K562 (cell line): ENCODE data around the gene PAM. TPM values are rescaled to one million over a fixed set of nuclear protein-coding genes. Genes with fewer than 3 reads are reported as not detected.
A peak's percentile ranks its signal among the peaks of the same experiment; 100 is the strongest.

Experiments
- BCL6 ChIP-seq: fragments of 250-450 bp; sonication (Bioruptor Pico); IDR thresholded peaks from 2 replicates; pipeline ENCODE4 v1.4.0; 2020
- BRD4 ChIP-seq: fragments of 200-600 bp; sonication (generic); IDR thresholded peaks from 2 replicates; pipeline ENCODE4 v1.6.1; 2017; ENCODE audit warnings: inconsistent platforms
- BRF1 ChIP-seq: IDR thresholded peaks from 3 replicates; pipeline ENCODE4 v1.6.1; 2011; ENCODE audit warnings: borderline replicate concordance, mild to moderate bottlenecking; ENCODE audit not compliant: insufficient read length; ENCODE audit errors: extremely low read depth
- CHD4 ChIP-seq: fragments of 200-600 bp; sonication (generic); IDR thresholded peaks from 3 replicates; pipeline ENCODE4 v1.6.1; 2012; ENCODE audit warnings: low read depth, mild to moderate bottlenecking, mixed read lengths, low read length, inconsistent platforms; ENCODE audit not compliant: insufficient read depth, insufficient replicate concordance, poor library complexity, severe bottlenecking
- FOSL1 ChIP-seq: fragments of 200-800 bp; sonication (Bioruptor generic); conservative IDR thresholded peaks from 2 replicates; pipeline ENCODE4 v1.6.1; 2016; ENCODE audit warnings: missing genetic modification characterization, missing compliant biosample characterization
- ILK ChIP-seq: fragments of 450-650 bp; IDR thresholded peaks from 2 replicates; pipeline ENCODE4 v1.6.1; 2016; ENCODE audit warnings: missing genetic modification characterization, low read depth, mild to moderate bottlenecking, missing compliant biosample characterization, moderate library complexity, borderline replicate concordance
- MAFF ChIP-seq: IDR thresholded peaks from 2 replicates; pipeline ENCODE4 v1.6.1; 2012; ENCODE audit warnings: low read length, improper control_type of control experiment
- MTA3 ChIP-seq: fragments of 450-650 bp; formaldehyde crosslinking; IDR thresholded peaks from 2 replicates; pipeline ENCODE4 v1.6.1; 2017; ENCODE audit warnings: mild to moderate bottlenecking, borderline replicate concordance
- NUFIP1 ChIP-seq: fragments of 450-650 bp; IDR thresholded peaks from 2 replicates; pipeline ENCODE4 v1.6.1; 2018; ENCODE audit not compliant: partially characterized antibody
- PTBP1 ChIP-seq: fragments of 200-400 bp; formaldehyde crosslinking; IDR thresholded peaks from 2 replicates; pipeline ENCODE4 v1.6.1; 2017; ENCODE audit warnings: low read depth, low read length
- RERE ChIP-seq: sonication (generic); formaldehyde crosslinking; IDR thresholded peaks from 2 replicates; pipeline ENCODE4 v1.8.0; 2023; ENCODE audit warnings: missing genetic modification reagents, mild to moderate bottlenecking, borderline replicate concordance
- ZNF12 ChIP-seq: sonication (generic); formaldehyde crosslinking; IDR thresholded peaks from 2 replicates; pipeline ENCODE4 v1.4.0; 2020; ENCODE audit warnings: mild to moderate bottlenecking, missing genetic modification reagents
- ZNF184 ChIP-seq: sonication (generic); formaldehyde crosslinking; IDR thresholded peaks from 2 replicates; pipeline ENCODE4 v1.5.0; 2020; ENCODE audit warnings: missing genetic modification reagents
- polyA plus RNA-seq, 8 experiments: library from polyadenylated mRNA; depleted of rRNA in 4 of 8; stranded (reverse) in 5 of 8; unstranded in 3 of 8; fragments of >200 nt; fragmentation: Nextera tagmentation in 2 of 8; fragmentation: Illumina TruSeq in 1 of 8; extraction: Ambion mirVana in 2 of 8; extraction: Trizol in 1 of 8; gene quantifications; 2 replicates each; pipeline versions ENCODE4 v1.2.1 to v1.2.3, GENCODE V29; 2011 to 2014; ENCODE audit warnings: inconsistent platforms in 1 of 8, missing spikeins in 1 of 8
- total RNA-seq, 7 experiments: library from RNA; depleted of rRNA in 6 of 7; stranded (reverse); fragments of >200 nt in 6 of 7; fragmentation: Illumina TruSeq in 2 of 7; extraction: Trizol in 2 of 7; gene quantifications; 2 replicates each; pipeline versions ENCODE4 v1.2.1 to v1.2.3, GENCODE V29; 2011 to 2021; ENCODE audit warnings: low replicate concordance in 1 of 7
- TF ChIP-seq, protein P1 (sequence below), 2 experiments: fragments of 450-650 bp; IDR thresholded peaks; 2 replicates each; pipeline ENCODE4 v1.6.1; 2016; ENCODE audit warnings: mild to moderate bottlenecking in 2 of 2, borderline replicate concordance in 1 of 2, low read depth in 1 of 2, moderate library complexity in 1 of 2

Gene PAM
- total and polyA plus RNA-seq, 9 of the 15 experiments (the other 6 are each of a cell fraction or from before 2014, with no cell fraction given), result 0.39 to 3.1 (median 0.77) TPM

- TF ChIP-seq FOSL1 (tag), result peak; percentile 88
- no peak for TF ChIP-seq BRD4
- no peak for TF ChIP-seq NUFIP1
- TF ChIP-seq PTBP1, result no peak
- TF ChIP-seq, protein P1, sequence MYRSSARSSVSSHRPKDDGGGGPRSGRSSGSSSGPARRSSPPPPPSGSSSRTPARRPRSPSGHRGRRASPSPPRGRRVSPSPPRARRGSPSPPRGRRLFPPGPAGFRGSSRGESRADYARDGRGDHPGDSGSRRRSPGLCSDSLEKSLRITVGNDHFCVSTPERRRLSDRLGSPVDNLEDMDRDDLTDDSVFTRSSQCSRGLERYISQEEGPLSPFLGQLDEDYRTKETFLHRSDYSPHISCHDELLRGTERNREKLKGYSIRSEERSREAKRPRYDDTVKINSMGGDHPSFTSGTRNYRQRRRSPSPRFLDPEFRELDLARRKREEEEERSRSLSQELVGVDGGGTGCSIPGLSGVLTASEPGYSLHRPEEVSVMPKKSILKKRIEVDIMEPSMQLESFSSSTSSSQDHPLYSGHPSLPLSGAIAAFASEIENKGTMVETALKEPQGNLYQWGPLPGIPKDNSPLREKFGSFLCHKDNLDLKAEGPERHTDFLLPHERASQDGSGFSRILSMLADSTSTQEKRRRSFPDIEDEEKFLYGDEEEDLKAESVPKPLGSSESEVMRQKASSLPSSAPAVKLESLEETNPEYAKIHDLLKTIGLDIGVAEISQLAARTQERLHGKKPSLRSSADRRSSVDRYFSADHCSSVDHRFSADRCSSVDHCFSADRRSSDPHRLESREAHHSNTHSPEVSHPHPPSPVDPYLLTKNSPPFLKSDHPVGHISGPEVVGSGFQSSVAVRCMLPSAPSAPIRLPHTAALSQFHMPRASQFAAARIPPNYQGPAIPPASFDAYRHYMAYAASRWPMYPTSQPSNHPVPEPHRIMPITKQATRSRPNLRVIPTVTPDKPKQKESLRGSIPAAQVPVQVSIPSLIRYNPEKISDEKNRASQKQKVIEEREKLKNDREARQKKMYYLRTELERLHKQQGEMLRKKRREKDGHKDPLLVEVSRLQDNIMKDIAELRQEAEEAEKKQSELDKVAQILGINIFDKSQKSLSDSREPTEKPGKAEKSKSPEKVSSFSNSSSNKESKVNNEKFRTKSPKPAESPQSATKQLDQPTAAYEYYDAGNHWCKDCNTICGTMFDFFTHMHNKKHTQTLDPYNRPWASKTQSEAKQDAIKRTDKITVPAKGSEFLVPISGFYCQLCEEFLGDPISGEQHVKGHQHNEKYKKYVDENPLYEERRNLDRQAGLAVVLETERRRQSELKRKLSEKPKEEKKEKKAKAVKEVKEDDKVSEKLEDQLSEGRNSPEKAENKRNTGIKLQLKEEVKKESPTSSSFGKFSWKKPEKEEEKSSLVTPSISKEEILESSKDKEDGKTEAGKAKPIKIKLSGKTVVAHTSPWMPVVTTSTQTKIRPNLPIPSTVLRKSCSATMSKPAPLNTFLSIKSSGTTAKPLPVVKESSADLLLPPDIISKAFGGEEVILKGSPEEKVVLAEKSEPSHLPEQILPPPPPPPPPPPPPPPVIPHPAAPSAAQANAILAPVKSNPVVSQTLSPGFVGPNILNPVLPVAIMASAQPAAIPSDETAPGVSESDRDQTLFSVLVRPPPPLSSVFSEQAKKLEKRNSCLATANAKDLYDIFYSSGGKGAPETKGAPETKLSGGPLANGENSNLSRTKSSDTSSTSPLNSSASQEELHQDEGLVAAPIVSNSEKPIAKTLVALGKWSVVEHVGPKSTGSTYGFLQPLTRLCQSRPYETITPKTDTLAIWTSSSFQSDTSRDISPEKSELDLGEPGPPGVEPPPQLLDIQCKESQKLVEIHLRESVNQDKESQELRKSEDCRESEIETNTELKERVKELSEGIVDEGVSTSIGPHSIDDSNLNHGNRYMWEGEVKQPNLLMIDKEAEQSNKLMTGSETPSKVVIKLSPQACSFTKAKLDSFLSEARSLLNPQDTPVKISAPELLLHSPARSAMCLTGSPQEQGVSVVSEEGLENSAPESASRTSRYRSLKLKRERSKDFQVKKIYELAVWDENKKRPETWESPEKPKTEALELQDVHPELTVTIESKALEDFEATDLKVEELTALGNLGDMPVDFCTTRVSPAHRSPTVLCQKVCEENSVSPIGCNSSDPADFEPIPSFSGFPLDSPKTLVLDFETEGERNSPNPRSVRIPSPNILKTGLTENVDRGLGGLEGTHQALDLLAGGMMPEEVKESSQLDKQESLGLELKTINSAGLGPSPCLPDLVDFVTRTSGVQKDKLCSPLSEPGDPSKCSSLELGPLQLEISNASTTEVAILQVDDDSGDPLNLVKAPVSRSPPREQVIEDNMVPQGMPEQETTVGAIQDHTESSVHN (IDR thresholded peaks at IDR 0.05; ENCODE audit: borderline replicate concordance in 1 of 2, low read depth in 1 of 2), result no peak
- TF ChIP-seq BRF1, result no peak
- TF ChIP-seq CHD4, result no peak
- TF ChIP-seq MTA3, result no peak
- no peak for TF ChIP-seq MAFF
- TF ChIP-seq BCL6, result no peak
- TF ChIP-seq RERE (CRISPR knock-in tag), result no peak
- TF ChIP-seq ZNF184 (CRISPR knock-in tag), result no peak
- TF ChIP-seq ZNF12 (CRISPR knock-in tag), result no peak
- no peak for TF ChIP-seq ILK (tag)
Observed at GRCh38 chr5:102959055-102959454, 203.9 kb downstream of the PAM start (continued).
